Measurements from ENCODE around the gene CNTNAP2.
A peak's percentile ranks its signal among the peaks of the same experiment; 100 is the strongest.

CNTNAP2 gene

DNA sequence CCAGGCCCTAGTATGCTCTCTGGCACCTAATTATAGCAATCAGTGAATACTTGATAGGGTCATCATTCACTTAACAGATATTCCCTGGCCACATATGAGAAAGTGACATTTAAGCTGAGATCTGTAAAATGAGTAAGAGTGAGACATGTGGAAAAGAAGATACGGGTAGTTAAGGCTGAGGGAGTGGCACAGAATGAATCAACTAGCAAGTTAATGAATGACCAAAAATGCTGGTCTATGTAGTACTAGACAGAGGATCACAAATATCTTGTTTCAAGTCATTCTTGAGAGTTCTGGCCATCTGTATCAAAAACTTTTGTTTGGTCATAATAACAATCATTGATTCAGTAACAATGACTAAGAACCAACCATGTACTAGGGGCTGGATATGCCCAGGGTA, 954.9 kb downstream of the CNTNAP2 start:
- TF ChIP-seq, protein P1, sequence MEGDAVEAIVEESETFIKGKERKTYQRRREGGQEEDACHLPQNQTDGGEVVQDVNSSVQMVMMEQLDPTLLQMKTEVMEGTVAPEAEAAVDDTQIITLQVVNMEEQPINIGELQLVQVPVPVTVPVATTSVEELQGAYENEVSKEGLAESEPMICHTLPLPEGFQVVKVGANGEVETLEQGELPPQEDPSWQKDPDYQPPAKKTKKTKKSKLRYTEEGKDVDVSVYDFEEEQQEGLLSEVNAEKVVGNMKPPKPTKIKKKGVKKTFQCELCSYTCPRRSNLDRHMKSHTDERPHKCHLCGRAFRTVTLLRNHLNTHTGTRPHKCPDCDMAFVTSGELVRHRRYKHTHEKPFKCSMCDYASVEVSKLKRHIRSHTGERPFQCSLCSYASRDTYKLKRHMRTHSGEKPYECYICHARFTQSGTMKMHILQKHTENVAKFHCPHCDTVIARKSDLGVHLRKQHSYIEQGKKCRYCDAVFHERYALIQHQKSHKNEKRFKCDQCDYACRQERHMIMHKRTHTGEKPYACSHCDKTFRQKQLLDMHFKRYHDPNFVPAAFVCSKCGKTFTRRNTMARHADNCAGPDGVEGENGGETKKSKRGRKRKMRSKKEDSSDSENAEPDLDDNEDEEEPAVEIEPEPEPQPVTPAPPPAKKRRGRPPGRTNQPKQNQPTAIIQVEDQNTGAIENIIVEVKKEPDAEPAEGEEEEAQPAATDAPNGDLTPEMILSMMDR (conservative IDR thresholded peaks at IDR 0.05; ENCODE audit: low read depth, low read length), result no peak
- no peak for DNase-seq (ENCODE audit: low read depth)
- no peak overlapping the region for H3K4me3 ChIP-seq (ENCODE audit: low read depth, low read length)

DNA sequence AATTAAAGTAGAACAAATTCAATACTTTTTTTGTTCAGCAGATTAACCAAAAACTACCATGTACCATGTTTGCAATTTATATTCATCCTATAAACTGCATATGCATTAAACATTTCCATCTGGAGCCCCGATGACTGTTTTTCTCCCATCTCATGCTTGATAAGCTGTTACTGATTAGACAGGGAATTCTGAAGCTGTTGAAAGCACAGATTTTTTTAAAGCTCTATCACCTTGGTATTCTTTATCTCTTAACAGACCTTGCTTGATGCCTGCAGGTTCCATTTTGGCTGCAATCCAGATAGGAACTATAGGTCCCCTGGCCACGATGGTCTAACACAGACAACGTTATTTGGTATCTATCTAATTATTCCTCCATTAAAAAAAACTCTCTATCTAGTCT, 961.7 kb downstream of the CNTNAP2 start:
- no peak overlapping the region for H3K4me3 ChIP-seq (ENCODE audit: low read depth, low read length)
- DNase-seq (ENCODE audit: low read depth), result no peak
- TF ChIP-seq, protein P1 (conservative IDR thresholded peaks at IDR 0.05; ENCODE audit: low read depth, low read length), result no peak

DNA sequence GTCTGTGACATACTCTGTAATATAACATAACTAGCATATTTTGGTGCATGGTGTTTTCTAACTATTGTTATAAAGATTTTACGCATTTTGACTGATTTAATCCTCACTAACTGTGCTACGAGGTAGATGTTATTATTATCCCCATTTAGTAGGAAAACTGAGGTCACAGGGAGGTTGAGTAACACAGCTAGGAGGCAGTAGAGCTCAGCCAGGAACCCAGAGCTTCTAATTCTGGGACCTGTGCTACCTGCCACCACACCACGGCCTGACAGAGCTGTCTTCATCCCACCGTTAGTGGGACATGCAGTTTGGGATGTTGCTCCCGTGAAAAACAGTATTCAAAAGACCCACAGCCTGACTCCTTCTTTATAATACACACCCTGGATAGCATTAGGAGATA, 962.5 kb downstream of the CNTNAP2 start:
- no peak for DNase-seq (ENCODE audit: low read depth)
- TF ChIP-seq, protein P1 (conservative IDR thresholded peaks at IDR 0.05; ENCODE audit: low read depth, low read length), result no peak

DNA sequence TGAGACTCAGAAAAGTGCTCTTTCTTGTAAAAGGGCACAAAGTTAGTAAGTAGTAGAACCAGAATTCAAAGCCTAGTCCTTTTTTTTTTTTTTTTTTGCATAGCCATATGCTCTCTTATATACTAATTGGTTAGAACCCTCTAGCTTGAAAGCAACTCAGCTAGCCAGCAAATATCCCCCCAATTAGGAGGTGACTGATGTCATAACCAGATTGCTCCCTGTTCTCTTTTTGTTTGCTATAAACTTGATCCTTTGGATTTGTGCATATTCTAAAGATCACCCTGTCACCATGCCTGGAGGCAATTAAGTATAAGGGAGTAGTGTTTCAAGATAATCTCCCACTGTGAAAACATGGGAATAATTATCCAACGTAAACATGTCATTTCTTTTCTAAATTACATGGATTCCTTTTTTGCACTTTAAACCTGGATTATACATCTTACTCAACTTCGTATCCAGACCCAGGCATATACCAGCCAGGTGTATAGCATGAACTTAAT, 963.4 kb downstream of the CNTNAP2 start:
- no peak for DNase-seq (ENCODE audit: low read depth)
- TF ChIP-seq, protein P1 (conservative IDR thresholded peaks at IDR 0.05; ENCODE audit: low read depth, low read length), result no peak
- H3K4me3 ChIP-seq (ENCODE audit: low read depth, low read length), result no peak overlapping the region

More for the DNA sequence above, 962.5 kb downstream of the CNTNAP2 start:
- H3K4me3 ChIP-seq (ENCODE audit: low read depth, low read length), result no peak overlapping the region

DNA sequence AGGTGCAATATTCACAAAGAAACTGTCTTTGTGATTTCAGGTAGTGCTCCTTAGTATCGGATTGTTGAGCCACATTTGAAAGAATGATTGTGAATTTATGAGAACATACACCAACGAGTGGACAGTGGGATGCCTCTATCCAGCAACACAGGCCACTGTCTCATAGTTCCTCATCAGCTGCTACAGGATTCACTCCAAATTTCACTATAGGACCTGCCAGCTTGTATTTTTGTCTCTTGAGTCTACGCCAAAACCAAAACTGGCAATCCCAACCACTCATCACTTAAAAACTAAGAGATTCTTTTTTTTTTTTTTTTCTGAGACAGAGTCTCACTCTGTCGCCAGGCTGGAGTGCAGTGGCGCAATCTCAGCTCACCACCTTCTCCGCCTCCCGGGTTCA, 964.5 kb downstream of the CNTNAP2 start:
- TF ChIP-seq, protein P1 (conservative IDR thresholded peaks at IDR 0.05; ENCODE audit: low read depth, low read length), result no peak
- H3K4me3 ChIP-seq (ENCODE audit: low read depth, low read length), result no peak overlapping the region
- no peak for DNase-seq (ENCODE audit: low read depth)

DNA sequence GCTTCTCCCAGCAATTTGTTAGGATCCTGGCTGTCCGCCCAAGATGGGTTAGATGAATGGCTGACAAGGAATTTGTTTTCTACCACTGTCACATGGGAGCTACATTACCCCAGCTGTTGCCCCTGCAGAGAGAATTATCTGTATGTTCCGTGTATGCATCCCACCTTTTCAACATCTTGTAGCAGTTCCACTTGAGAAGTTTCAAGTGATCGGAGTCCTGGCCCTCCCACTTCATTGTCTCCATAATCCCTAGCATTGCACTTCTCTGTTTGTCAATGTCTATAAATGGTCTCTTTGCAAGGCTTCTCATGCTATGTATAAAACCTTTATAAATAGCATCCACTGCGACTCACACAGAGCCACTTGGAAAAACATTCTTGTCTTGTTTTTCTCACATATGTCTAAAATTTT, 972.5 kb downstream of the CNTNAP2 start:
- peak; percentile 11 for DNase-seq (ENCODE audit: low read depth)
- TF ChIP-seq, protein P1 (conservative IDR thresholded peaks at IDR 0.05; ENCODE audit: low read depth, low read length), result no peak
- no peak overlapping the region for H3K4me3 ChIP-seq (ENCODE audit: low read depth, low read length)

DNA sequence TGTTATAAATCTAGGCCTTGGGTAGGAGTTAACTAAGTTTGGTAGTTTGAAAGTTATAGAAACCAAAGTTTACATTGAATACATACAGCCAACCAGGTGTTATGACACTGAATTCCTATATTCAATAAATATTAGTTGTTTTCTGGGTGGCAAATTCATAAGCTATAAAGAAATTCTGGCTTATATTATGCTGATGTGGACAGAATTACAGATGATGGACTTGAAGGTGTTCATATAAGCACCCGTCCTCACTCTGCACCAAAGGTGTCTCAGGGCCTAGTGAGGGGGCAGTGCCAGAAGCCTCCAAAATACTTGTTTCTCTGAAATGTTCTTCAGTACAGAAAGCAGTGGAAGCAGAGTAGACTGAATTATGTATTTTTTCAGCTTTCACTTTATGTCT, 973.0 kb downstream of the CNTNAP2 start:
- no peak for DNase-seq (ENCODE audit: low read depth)
- TF ChIP-seq, protein P1 (conservative IDR thresholded peaks at IDR 0.05; ENCODE audit: low read depth, low read length), result no peak
- H3K4me3 ChIP-seq (ENCODE audit: low read depth, low read length), result no peak overlapping the region

Measured in choroid plexus epithelial cell (primary cell).